DND-41 (cell line): ENCODE measurements around the gene FAU.

Experiments
- CTCF ChIP-seq: IDR thresholded peaks from 2 replicates; pipeline ENCODE4 v1.5.1; 2012; ENCODE audit warnings: borderline replicate concordance, low read length, moderate library complexity, mild to moderate bottlenecking; ENCODE audit not compliant: poor library complexity, severe bottlenecking; ENCODE audit errors: extremely low read depth
- EZH2 ChIP-seq: IDR thresholded peaks from 3 replicates; pipeline ENCODE4 v1.6.1; 2012; ENCODE audit warnings: borderline replicate concordance, low read depth, mild to moderate bottlenecking, moderate library complexity, low read length, inconsistent platforms; ENCODE audit not compliant: severe bottlenecking

- TF ChIP-seq CTCF (no peak), EZH2 (no peak)
Observed at GRCh38 chr11:65085446-65085845, 36.5 kb downstream of the FAU start.
